ENCODE results near the gene NACA. TPM values are rescaled to one million over a fixed set of nuclear protein-coding genes. Genes with fewer than 3 reads are reported as not detected.
A peak's percentile ranks its signal among the peaks of the same experiment; 100 is the strongest.

Gene NACA
- total RNA-seq, 1 donor from 2014 or later = 1,207 TPM

- peak; percentile 84 for DNase-seq (ENCODE audit: low read depth)
- TF ChIP-seq, protein P1, sequence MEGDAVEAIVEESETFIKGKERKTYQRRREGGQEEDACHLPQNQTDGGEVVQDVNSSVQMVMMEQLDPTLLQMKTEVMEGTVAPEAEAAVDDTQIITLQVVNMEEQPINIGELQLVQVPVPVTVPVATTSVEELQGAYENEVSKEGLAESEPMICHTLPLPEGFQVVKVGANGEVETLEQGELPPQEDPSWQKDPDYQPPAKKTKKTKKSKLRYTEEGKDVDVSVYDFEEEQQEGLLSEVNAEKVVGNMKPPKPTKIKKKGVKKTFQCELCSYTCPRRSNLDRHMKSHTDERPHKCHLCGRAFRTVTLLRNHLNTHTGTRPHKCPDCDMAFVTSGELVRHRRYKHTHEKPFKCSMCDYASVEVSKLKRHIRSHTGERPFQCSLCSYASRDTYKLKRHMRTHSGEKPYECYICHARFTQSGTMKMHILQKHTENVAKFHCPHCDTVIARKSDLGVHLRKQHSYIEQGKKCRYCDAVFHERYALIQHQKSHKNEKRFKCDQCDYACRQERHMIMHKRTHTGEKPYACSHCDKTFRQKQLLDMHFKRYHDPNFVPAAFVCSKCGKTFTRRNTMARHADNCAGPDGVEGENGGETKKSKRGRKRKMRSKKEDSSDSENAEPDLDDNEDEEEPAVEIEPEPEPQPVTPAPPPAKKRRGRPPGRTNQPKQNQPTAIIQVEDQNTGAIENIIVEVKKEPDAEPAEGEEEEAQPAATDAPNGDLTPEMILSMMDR (IDR thresholded peaks at IDR 0.05; ENCODE audit: insufficient read depth, low read length, poor library complexity, severe bottlenecking) = no peak
These were observed 36.8 kb downstream of the NACA start, which contains the start of gene PTGES3 for GRCh38 chr12:56688129-56688845. Gene PTGES3 (minus strand): TSS chr12:56688284. CDS start chr12:56687999, 285 bp downstream.

GRCh38 chr12:56687223-56688128 lies 37.6 kb downstream of the NACA start:
- TF ChIP-seq, protein P1 (IDR thresholded peaks at IDR 0.05; ENCODE audit: insufficient read depth, low read length, poor library complexity, severe bottlenecking) = no peak
- Histone ChIP-seq H3K27me3 (ENCODE audit: control insufficient read depth, insufficient read depth, low read length) (no peaks in the 10 kb centered on the region), H3K36me3 (ENCODE audit: control insufficient read depth, insufficient read depth, low read length) (no peaks in the 10 kb centered on the region), H3K4me3 (ENCODE audit: low read depth, low read length) (peak overlapping the region; percentile 99)
- DNase-seq (ENCODE audit: low read depth) = no peak

More at GRCh38 chr12:56688129-56688845, 36.8 kb downstream of the NACA start, which contains the start of gene PTGES3:
- Histone ChIP-seq H3K27me3 (ENCODE audit: control insufficient read depth, insufficient read depth, low read length) (no peaks in the 10 kb centered on the region), H3K4me3 (ENCODE audit: low read depth, low read length) (peak within 1 kb of the TSS; percentile 99), H3K36me3 (ENCODE audit: control insufficient read depth, insufficient read depth, low read length) (no peaks in the 10 kb centered on the region)

DNA sequence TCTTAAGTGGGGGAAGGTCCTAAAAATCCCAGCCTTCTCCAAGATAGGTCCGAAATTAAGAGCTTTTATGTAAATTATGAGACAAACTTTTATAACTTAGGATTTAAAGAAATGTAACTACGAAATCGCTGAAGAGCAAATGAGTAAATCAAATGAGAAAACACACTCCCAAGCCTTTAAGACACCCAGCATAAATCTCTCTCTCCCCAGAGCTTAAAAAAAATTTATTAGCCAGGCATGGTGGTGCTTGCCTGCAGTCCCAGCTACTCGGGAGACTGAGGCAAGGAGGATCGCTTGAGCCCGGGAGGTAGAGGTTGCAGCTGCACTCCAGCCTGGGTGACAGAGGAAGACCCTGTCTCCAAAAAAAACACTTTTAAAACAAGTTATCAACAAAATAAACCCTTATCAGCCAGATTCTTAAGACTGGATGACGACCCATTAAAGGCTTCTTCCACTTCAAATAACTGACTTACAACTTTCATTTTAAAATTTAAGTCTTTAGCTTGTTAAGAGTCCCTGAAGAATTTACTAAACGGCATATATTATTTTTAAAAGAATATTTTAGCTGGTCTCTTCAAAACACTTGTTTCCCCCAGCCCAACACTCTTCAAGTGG lies 40.2 kb downstream of the NACA start:
- no peak for DNase-seq (ENCODE audit: low read depth)
- no peaks in the 10 kb centered on the region for H3K27me3 ChIP-seq (ENCODE audit: control insufficient read depth, insufficient read depth, low read length)
- peak overlapping the region; percentile 99 for H3K4me3 ChIP-seq (ENCODE audit: low read depth, low read length)
- TF ChIP-seq, protein P1 (IDR thresholded peaks at IDR 0.05; ENCODE audit: insufficient read depth, low read length, poor library complexity, severe bottlenecking) = no peak
- no peaks in the 10 kb centered on the region for H3K36me3 ChIP-seq (ENCODE audit: control insufficient read depth, insufficient read depth, low read length)

DNA sequence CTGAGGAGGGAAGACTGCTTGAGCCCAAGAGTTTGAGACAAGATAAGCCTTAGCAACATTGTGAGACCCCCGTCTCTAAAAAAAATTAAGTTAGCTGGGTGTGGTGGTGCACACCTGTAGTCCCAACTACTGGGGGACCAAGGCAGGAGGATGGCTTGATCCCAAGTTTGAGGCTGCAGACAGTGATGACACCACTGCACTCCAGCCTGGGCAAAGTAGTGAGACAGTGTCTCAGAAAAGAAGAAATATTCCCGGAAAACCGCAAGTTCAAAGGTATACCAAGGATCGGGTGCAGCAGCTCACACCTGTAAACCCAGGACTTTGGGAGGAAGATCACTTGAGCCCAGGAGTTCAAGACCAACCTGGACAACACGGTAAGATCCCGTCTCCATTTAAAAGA lies 42.8 kb downstream of the NACA start:
- Histone ChIP-seq H3K27me3 (ENCODE audit: control insufficient read depth, insufficient read depth, low read length) (no peaks in the 10 kb centered on the region), H3K36me3 (ENCODE audit: control insufficient read depth, insufficient read depth, low read length) (no peaks in the 10 kb centered on the region), H3K4me3 (ENCODE audit: low read depth, low read length) (no peak overlapping the region)
- TF ChIP-seq, protein P1 (IDR thresholded peaks at IDR 0.05; ENCODE audit: insufficient read depth, low read length, poor library complexity, severe bottlenecking) = no peak
- no peak for DNase-seq (ENCODE audit: low read depth)

GRCh38 chr12:56679883-56680575 lies 45.1 kb downstream of the NACA start:
- H3K4me3 ChIP-seq (ENCODE audit: low read depth, low read length) = no peak overlapping the region
- DNase-seq (ENCODE audit: low read depth) = no peak
- no peaks in the 10 kb centered on the region for H3K27me3 ChIP-seq (ENCODE audit: control insufficient read depth, insufficient read depth, low read length)
- TF ChIP-seq, protein P1 (IDR thresholded peaks at IDR 0.05; ENCODE audit: insufficient read depth, low read length, poor library complexity, severe bottlenecking) = no peak
- H3K36me3 ChIP-seq (ENCODE audit: control insufficient read depth, insufficient read depth, low read length) = no peaks in the 10 kb centered on the region
